Tibial nerve (tissue), 4 donors: ENCODE measurements around the gene RIPPLY3. TPM values are rescaled to one million over a fixed set of nuclear protein-coding genes. Genes with fewer than 3 reads are reported as not detected.

Experiments used
- DNase-seq, 2 donors: peaks; one replicate each; pipeline ENCODE4 v3.0.0-alpha.2; 2019; ENCODE audit warnings: low spot score in 2 of 2
- H3K27ac ChIP-seq, 4 donors: fragments of 200-600 bp; sonication (generic) in 3 of 4; one replicate each; pipeline ENCODE4 v1.5.1; 2017 to 2019; ENCODE audit warnings: mild to moderate bottlenecking in 1 of 4
- H3K27me3 ChIP-seq, 2 donors: fragments of 200-600 bp; sonication (generic) in 1 of 2; one replicate each; pipeline versions ENCODE4 v1.5.1 to v1.6.0; 2017 to 2019
- H3K36me3 ChIP-seq, 3 donors: fragments of 200-600 bp; sonication (generic); one replicate each; pipeline ENCODE4 v1.5.1; 2018 to 2019
- H3K4me1 ChIP-seq, 4 donors: fragments of 200-600 bp; sonication (generic) in 3 of 4; one replicate each; pipeline ENCODE4 v1.5.1; 2017 to 2019
- H3K4me3 ChIP-seq, 4 donors: fragments of 200-600 bp; sonication (generic) in 3 of 4; one replicate each; pipeline ENCODE4 v1.5.1; 2017 to 2019; ENCODE audit warnings: mild to moderate bottlenecking in 1 of 4, moderate library complexity in 1 of 4
- H3K9me3 ChIP-seq, 4 donors: fragments of 200-600 bp; sonication (generic) in 3 of 4; one replicate each; pipeline ENCODE4 v1.5.1; 2017 to 2019
- EP300 ChIP-seq, 2 donors: sonication (generic); formaldehyde crosslinking; IDR thresholded peaks; one replicate each; pipeline ENCODE4 v1.6.1; 2017; ENCODE audit warnings: antibody characterized with exemption in 2 of 2, mild to moderate bottlenecking in 1 of 2
- POLR2A ChIP-seq, 2 donors: fragments of 450-650 bp; IDR thresholded peaks; one replicate each; pipeline ENCODE4 v1.6.1; 2017; ENCODE audit warnings: antibody characterized with exemption in 2 of 2, mild to moderate bottlenecking in 2 of 2, moderate library complexity in 2 of 2
- WGBS, 2 donors: methylation state at CpG; one replicate each; pipeline ENCODE4 v1.1.5; 2018; 5-methylcytosine and 5-hydroxymethylcytosine counted together
- total RNA-seq, 4 donors: library from RNA; depleted of rRNA; stranded (reverse); fragments of >200 nt; gene quantifications; one replicate each; pipeline ENCODE4 v1.1.0, GENCODE V29; 2016
- TF ChIP-seq, protein P1 (sequence below), 5 experiments: fragments of 200-600 bp in 3 of 5; fragments of 450-650 bp in 2 of 5; sonication (generic) in 3 of 5; IDR thresholded peaks; one replicate each; pipeline ENCODE4 v1.5.1; 2016 to 2019; ENCODE audit warnings: antibody characterized with exemption in 5 of 5, mild to moderate bottlenecking in 3 of 5, moderate library complexity in 2 of 5

Gene RIPPLY3
- total RNA-seq, 4 donors from 2014 or later, result not detected

- TF ChIP-seq, protein P1, sequence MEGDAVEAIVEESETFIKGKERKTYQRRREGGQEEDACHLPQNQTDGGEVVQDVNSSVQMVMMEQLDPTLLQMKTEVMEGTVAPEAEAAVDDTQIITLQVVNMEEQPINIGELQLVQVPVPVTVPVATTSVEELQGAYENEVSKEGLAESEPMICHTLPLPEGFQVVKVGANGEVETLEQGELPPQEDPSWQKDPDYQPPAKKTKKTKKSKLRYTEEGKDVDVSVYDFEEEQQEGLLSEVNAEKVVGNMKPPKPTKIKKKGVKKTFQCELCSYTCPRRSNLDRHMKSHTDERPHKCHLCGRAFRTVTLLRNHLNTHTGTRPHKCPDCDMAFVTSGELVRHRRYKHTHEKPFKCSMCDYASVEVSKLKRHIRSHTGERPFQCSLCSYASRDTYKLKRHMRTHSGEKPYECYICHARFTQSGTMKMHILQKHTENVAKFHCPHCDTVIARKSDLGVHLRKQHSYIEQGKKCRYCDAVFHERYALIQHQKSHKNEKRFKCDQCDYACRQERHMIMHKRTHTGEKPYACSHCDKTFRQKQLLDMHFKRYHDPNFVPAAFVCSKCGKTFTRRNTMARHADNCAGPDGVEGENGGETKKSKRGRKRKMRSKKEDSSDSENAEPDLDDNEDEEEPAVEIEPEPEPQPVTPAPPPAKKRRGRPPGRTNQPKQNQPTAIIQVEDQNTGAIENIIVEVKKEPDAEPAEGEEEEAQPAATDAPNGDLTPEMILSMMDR (IDR thresholded peaks at IDR 0.05), result no peak
- TF ChIP-seq POLR2A (IDR thresholded peaks at IDR 0.05) (no peak), EP300 (IDR thresholded peaks at IDR 0.05) (no peak)
- Histone ChIP-seq H3K4me3 (no peak overlapping the region), H3K4me1 (peaks cover 0 to 19% (median 6%) of the 10 kb centered on the region in 4 donors), H3K27me3 (no peaks in the 10 kb centered on the region), H3K9me3 (no peaks in the 10 kb centered on the region), H3K36me3 (no peaks in the 10 kb centered on the region), H3K27ac (no peak overlapping the region)
- DNase-seq, result no peak
- 68 to 69% methylated on average over 4 of the region's 4 CpGs for WGBS, 2 donors
Measured at GRCh38 chr21:36968414-36968813, 38.1 kb upstream of the RIPPLY3 start.

DNA sequence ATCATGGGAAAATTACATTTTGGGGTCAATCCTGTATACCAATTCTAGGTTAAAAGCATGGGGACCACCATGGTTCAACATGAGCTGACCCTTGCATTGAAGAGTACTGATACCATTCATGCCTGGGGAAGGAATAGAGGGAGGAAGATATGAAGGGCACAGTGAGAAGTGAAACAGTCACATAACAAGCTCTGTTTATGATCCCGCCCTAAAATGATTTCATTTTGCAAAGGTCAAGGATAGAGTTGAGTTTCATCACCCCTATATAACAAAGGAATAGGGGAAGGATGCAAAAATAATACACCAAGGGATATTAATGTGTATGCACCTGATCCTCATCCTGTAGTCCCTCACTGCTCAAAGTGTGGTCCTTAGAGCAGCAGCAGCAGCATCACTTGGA is 37.5 kb upstream of the RIPPLY3 start:
- Histone ChIP-seq H3K27ac (no peak overlapping the region), H3K4me3 (no peak overlapping the region), H3K9me3 (no peaks in the 10 kb centered on the region), H3K4me1 (peaks cover 0 to 19% (median 6%) of the 10 kb centered on the region in 4 donors), H3K36me3 (no peaks in the 10 kb centered on the region), H3K27me3 (no peaks in the 10 kb centered on the region)
- no peak for DNase-seq
- TF ChIP-seq, protein P1 (IDR thresholded peaks at IDR 0.05), result no peak
- TF ChIP-seq EP300 (IDR thresholded peaks at IDR 0.05) (no peak), POLR2A (IDR thresholded peaks at IDR 0.05) (no peak)
- 71 to 82% methylated on average over 1 of the region's 1 CpG for WGBS, 2 donors

GRCh38 chr21:36973986-36974850 is 32.3 kb upstream of the RIPPLY3 start:
- peaks cover 0 to 18% (median 4%) of the 10 kb centered on the region in 4 donors for H3K4me1 ChIP-seq
- H3K27ac ChIP-seq, result no peak overlapping the region
- no peak for DNase-seq
- no peak overlapping the region for H3K4me3 ChIP-seq
- H3K9me3 ChIP-seq, result no peaks in the 10 kb centered on the region
- 75 to 79% methylated on average over 14 of the region's 14 CpGs for WGBS, 2 donors
- H3K36me3 ChIP-seq, result no peaks in the 10 kb centered on the region
- no peaks in the 10 kb centered on the region for H3K27me3 ChIP-seq
- TF ChIP-seq POLR2A (IDR thresholded peaks at IDR 0.05) (no peak), EP300 (IDR thresholded peaks at IDR 0.05) (no peak)
- TF ChIP-seq, protein P1 (IDR thresholded peaks at IDR 0.05), result no peak

DNA sequence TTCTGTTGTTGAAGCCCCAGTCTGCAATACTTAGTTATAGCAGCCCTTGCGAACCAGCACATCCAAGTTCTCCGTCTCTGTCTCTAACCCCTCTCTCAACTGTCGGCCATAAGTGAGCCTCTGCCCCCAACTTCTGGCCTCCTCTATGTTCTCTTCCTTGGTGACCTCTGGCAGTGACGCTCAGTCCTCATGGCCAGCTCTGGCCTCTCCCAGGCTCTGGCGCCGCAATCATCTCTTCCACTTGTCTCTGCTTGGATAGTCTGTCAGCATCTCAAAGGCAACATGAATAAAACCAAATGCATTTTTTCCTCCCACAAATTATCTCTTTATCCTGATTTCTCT is 31.7 kb upstream of the RIPPLY3 start:
- WGBS, 2 donors, result 76% methylated on average over 6 of the region's 6 CpGs
- Histone ChIP-seq H3K9me3 (no peaks in the 10 kb centered on the region), H3K4me1 (peaks cover 0 to 18% (median 4%) of the 10 kb centered on the region in 4 donors), H3K27me3 (no peaks in the 10 kb centered on the region), H3K4me3 (no peak overlapping the region), H3K27ac (no peak overlapping the region), H3K36me3 (no peaks in the 10 kb centered on the region)
- TF ChIP-seq, protein P1 (IDR thresholded peaks at IDR 0.05), result no peak
- TF ChIP-seq EP300 (IDR thresholded peaks at IDR 0.05) (no peak), POLR2A (IDR thresholded peaks at IDR 0.05) (no peak)
- DNase-seq, result no peak

GRCh38 chr21:36976228-36976861 is 30.2 kb upstream of the RIPPLY3 start:
- no peak for DNase-seq
- Histone ChIP-seq H3K36me3 (no peaks in the 10 kb centered on the region), H3K27me3 (peaks cover 0 to 7% of the 10 kb centered on the region in 2 donors), H3K27ac (peak overlapping the region in 1 of 4 donors; percentile 21), H3K9me3 (no peaks in the 10 kb centered on the region), H3K4me3 (no peak overlapping the region), H3K4me1 (peaks cover 0 to 29% (median 15%) of the 10 kb centered on the region in 4 donors)
- WGBS, 2 donors, result 72 to 81% methylated on average over 5 of the region's 5 CpGs
- TF ChIP-seq POLR2A (IDR thresholded peaks at IDR 0.05), result no peak
- TF ChIP-seq, protein P1 (IDR thresholded peaks at IDR 0.05), result no peak
- TF ChIP-seq EP300 (IDR thresholded peaks at IDR 0.05), result peak in 1 of 2 donors; percentile 7
